GM18870 (cell line): Measurements from ENCODE around the gene PCNX4.
A peak's percentile ranks its signal among the peaks of the same experiment; 100 is the strongest.
"Not testable (repeated sequence)": the region's sequence is repeated elsewhere in the genome, so short reads cannot be mapped to it uniquely, and the experiment has no call there.

Source experiments
- ATAC-seq: cut with Tn5 transposase; IDR thresholded peaks from one replicate; pipeline ENCODE4 v1.9.1; 2021; ENCODE audit warnings: moderate library complexity; ENCODE audit not compliant: unreplicated experiment

The PCNX4 gene

GRCh38 chr14:60091550-60092525 lies at the start of gene PCNX4:
TSS of gene PCNX4 (plus strand) at chr14:60091923. CDS start at chr14:60107639, 15,716 bp downstream.
- ATAC-seq: peak; percentile 92

- not testable (repeated sequence) for ATAC-seq
These were observed 43.7 kb upstream of the PCNX4 start for GRCh38 chr14:60047976-60048375.

- ATAC-seq: no peak
These were observed 40.0 kb upstream of the PCNX4 start for GRCh38 chr14:60051721-60052221.

GRCh38 chr14:60058087-60058486 lies 33.6 kb upstream of the PCNX4 start:
- no peak for ATAC-seq

DNA sequence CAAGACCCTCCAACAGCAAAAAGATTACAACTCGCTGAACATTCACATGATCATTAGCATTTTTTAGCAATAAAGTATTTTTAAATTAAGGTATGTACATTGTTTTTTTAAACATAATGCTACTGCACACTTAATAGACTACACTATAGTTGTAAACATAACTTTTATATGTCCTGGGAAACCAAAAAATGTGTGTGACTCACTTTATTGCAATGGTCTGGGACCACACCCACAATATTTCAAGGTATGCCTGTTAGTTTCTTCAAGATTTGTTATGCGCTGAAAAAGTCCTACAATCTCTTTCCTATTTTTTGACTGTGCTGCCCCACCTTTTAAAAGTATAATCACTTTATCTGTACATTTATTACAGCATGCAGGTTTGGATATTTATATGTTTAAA lies 30.4 kb upstream of the PCNX4 start:
- ATAC-seq: no peak

DNA sequence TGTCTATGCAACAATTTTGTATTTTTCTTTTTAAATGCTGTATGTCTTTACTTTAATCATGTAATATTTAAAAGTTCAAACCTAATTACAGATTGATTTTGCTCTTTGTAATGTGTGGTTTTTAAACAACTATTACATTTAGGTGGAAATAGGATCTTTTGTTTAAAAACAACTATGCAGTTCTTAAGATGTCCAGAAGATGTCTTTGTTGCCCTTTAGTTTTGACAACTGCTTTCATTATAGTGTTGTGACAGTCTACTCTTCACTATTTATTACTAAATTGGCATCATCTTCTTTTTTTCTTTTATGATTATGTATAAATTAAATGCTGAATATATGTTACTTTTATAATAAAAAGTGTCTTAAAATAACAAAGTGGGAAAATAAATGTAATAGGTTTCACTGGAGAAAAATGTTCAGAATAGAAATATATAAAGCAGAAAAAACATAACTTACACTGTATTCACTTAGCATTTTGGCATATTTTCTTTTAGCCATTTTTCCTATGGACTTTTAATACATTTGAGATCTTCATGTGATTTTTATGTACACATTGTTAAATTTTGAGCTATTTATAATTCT lies 27.1 kb upstream of the PCNX4 start:
- no peak for ATAC-seq

- no peak for ATAC-seq
These were observed 23.8 kb upstream of the PCNX4 start for GRCh38 chr14:60067882-60068281.

DNA sequence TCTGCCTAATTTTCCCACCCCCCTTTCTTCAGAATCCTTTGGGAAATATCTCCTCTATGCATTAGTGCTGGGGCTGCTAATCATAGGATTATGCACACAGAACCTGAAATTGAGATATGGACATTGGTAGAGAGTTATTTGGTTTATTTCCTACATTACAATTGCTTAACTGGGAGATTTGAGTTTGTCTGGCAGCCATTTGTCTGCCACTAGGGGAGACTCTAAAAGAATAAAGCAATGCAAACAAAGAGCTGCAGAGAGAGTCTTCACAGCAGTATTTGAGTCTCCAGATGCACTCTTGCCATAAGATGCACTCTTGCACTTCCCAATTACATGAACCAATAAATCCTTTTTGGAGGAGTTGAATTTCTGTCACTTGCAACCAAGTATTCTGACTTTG lies 12.0 kb upstream of the PCNX4 start:
- ATAC-seq: no peak

GRCh38 chr14:60085085-60085484 lies 6.6 kb upstream of the PCNX4 start:
- no peak for ATAC-seq

DNA sequence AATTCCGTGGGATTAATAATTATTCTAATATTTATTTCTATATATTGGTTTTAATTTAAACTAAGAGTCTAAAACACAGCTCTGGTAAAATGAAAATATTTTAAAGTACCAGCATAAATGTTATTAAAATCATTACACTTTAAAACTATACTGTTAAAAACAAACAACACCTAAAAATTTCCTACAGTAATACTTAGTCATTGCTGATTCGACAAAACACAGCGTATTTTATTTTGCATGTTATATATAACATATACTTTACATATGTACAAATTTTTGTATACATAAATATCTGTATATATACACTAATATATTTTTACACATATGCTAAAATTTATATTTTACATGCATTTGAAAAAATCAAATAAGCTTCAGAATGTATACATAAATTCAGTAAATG lies 6.0 kb upstream of the PCNX4 start:
- no peak for ATAC-seq

GRCh38 chr14:60087668-60088067 lies 4.1 kb upstream of the PCNX4 start:
- no peak for ATAC-seq

DNA sequence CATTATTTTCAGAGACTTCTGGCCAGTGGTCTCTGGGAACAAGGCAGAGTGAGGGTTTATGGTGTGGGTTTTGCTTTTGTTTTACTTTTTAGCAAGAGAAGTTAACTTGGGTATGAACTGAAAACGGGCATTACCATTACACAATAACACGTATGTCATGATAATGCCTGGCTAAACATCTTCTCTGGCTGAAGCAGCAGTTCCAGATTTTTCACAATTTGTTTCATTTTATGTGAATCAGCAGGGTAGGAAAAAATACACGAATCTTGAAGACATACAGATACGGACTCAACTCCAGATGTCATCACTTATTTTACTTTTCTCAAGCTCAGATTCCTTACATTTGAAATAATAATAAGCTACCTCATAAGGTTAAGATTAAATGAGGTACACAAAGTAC lies 2.5 kb upstream of the PCNX4 start:
- ATAC-seq: no peak

- no peak for ATAC-seq
These were observed 731 bp upstream of the PCNX4 start for GRCh38 chr14:60090864-60091519.

DNA sequence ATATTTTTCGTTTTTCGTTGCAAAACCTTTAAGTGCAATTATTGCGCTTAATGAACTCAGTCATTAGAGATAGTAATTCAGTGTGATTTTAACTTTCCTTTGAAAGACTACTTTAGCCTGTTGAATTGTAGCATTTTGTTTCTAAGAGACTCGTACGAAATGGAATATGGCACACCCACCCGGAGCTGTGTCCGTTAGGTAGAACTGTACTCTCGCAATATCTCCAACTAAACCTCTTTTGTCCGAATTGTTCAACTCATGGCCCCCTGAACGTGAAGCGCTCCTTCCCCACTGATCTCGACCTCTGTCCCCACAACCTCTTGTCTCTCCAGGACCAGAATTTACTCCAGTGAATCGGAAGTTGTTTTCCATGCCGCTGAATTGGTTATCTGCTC lies 800 bp downstream of the PCNX4 start:
- no peak for ATAC-seq

- no peak for ATAC-seq
These were observed 1.4 kb downstream of the PCNX4 start for GRCh38 chr14:60093080-60093479.

- no peak for ATAC-seq
These were observed 1.9 kb downstream of the PCNX4 start for GRCh38 chr14:60093606-60094005.

GRCh38 chr14:60094306-60094897 lies 2.7 kb downstream of the PCNX4 start:
- no peak for ATAC-seq

GRCh38 chr14:60095231-60095630 lies 3.5 kb downstream of the PCNX4 start:
- ATAC-seq: no peak

- ATAC-seq: no peak
These were observed 4.2 kb downstream of the PCNX4 start for GRCh38 chr14:60095781-60096450.

DNA sequence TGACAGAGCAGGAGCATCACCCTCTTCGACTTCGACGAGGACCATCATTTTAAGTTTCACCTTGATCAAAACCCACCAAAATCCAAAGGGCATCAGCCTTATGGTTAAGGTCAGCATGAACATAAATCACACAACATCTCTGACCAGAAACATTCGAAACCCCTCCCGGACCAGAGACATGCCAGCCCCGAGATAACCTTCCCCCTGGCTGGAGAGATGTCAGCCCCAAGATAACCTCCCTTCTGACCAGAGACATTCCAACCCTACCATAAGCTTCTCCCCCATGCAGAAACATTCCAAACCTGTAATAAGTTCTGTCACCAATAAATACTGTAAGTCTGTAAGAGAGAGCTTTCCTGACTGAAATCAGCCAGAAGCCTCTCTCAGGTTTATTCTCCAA lies 6.3 kb downstream of the PCNX4 start:
- no peak for ATAC-seq

- ATAC-seq: not testable (repeated sequence)
These were observed 8.1 kb downstream of the PCNX4 start for GRCh38 chr14:60099855-60100254.
